ENCODE data around the gene CCDC197. TPM values are rescaled to one million over a fixed set of nuclear protein-coding genes. Genes with fewer than 3 reads are reported as not detected.

CCDC197 gene
- polyA plus RNA-seq, 1 donor = 0.13 TPM

- DNase-seq (ENCODE audit: low read depth) = no peak
Observed at GRCh38 chr14:94024549-94024948, 27.4 kb downstream of the CCDC197 start.

GRCh38 chr14:94025720-94026119, 28.6 kb downstream of the CCDC197 start:
- no peak for DNase-seq (ENCODE audit: low read depth)

- DNase-seq (ENCODE audit: low read depth) = peak; percentile 95
Observed at GRCh38 chr14:94026173-94026888, 29.2 kb downstream of the CCDC197 start, which contains the start of gene OTUB2. TSS of gene OTUB2 (plus strand) at chr14:94026340. CDS start at chr14:94026538, 198 bp downstream.

- DNase-seq (ENCODE audit: low read depth) = no peak
Observed at GRCh38 chr14:94026889-94027469, 29.9 kb downstream of the CCDC197 start.

DNA sequence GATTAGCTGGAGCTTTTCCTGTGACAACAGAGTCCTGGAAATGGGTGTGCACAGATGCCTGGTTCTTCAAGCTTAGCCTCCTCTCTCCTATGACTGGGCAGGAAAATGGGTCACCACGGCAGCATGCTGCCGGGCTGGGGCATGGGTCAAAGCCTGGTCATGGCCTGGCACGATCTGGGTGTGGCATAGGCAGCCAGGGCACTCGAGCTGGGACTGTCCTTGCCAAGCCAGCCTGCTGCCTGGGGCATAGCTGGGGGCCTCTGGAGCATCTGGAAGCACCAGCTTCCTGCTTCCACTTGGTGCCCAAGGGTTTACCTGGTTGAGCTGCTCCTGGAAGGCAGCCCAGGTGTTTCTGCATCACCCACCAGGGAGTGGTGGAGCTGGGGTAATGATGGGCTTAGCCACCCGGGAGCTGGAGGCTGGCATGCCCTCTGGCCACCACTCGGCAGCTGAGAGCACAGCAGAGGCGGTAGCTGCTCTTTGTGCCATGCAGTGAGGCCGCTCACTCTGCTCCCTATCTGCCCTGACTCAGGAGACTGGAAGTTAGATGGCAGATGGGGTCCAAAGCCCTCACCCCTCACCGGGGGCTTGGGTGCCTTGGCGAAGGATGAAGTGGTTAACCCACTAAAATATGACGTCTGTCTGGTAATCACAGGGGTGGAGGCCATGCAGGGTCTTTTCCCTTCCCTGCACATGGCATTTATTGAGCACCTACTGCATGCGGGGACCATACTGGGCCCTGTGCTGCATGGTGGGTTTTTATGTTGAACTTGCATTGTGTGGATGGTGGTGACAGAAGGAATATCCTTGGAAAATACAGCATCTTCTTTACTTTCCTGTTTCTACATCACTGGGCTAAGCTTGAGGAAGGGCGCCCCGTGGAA, 30.7 kb downstream of the CCDC197 start:
- no peak for DNase-seq (ENCODE audit: low read depth)

DNA sequence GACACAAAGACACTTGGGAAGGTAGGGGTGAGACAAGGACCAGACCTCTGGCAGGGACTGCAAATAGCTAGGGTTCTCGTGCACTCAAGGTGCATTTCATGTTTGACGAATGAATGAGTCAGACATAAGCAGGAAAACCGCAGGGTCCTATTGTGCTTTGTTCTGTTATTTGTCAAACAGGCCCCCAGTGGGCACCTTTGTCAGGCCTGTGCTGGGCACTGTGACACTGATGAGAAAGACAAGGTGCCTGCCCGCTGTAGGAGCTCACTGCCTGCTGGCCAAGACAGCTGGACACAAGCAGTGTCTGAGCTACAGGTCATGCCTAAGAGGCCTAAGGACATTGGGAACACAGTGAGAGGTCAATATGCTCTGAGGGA, 31.3 kb downstream of the CCDC197 start:
- DNase-seq (ENCODE audit: low read depth) = no peak

GRCh38 chr14:94029265-94029664, 32.2 kb downstream of the CCDC197 start:
- DNase-seq (ENCODE audit: low read depth) = no peak

DNA sequence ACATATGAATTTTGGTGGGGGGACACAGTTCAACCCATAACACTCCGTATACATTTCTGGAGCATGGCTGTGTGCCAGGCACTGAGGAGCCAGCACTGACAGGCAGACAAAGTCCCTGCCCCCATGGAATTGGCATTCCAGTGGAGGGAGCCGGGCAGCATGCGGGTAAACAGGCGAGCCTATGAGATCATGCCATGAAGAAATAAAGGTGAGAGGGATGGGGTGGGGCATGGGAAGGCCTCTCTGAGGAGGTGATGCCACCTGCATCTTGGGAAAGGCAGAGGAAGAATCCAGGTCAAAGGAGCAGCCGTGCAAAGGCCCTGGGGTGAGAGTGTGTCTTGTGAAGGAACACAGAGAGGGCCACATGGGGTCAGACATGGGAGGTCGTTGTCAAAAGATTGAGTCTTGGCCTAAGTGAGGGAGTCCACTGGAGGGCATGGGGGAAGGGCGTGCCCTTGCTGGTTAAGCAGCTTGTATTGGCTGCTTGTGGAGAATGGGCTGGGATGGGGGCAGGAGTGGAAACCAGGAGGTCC, 32.6 kb downstream of the CCDC197 start:
- no peak for DNase-seq (ENCODE audit: low read depth)

GRCh38 chr14:94030571-94030970, 33.5 kb downstream of the CCDC197 start:
- no peak for DNase-seq (ENCODE audit: low read depth)

GRCh38 chr14:94031161-94031882, 34.2 kb downstream of the CCDC197 start:
- DNase-seq (ENCODE audit: low read depth) = no peak

GRCh38 chr14:94031883-94032279, 34.8 kb downstream of the CCDC197 start:
- no peak for DNase-seq (ENCODE audit: low read depth)

DNA sequence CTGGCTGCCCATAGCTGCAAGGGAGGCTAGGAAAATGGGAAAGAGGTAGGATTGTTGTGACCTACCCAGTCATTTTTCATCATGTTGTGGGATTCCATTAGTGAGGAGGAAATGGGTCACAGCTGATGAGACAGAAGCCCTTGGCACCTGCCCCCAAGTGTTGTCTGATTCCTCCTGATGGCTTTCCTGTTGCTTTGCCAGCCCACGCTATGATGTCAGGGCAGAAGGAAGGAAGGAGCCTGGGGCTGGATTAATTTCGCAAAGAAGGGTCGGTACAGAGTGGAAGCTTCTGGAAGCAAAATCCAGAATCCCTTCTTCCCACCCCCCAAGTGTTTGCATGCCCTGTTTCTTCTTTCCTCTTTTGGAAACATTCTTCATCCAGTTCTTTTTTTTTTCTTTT, 37.8 kb downstream of the CCDC197 start:
- no peak for DNase-seq (ENCODE audit: low read depth)

GRCh38 chr14:94036313-94037167, 39.4 kb downstream of the CCDC197 start:
- DNase-seq (ENCODE audit: low read depth) = peak; percentile 9

DNA sequence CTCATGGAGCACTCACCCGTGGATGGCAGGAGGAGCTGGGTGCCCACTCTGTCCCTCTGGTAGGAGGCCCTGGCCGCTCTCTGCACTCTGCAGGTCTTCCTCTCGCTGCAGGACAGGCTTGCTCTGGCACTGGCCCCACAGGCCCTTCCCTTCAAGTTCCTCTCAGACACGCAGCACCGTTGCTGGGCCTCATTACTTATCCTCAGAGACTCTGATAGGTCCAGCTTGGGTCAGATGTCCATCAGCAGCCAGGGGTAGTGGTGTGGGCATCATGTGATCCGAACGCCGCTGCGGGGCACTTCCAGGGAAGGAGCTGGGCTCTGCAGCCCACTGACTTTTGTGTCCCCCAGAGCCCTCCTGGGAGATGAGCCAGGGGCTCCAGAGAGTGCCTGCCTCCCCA, 40.9 kb downstream of the CCDC197 start:
- no peak for DNase-seq (ENCODE audit: low read depth)

DNA sequence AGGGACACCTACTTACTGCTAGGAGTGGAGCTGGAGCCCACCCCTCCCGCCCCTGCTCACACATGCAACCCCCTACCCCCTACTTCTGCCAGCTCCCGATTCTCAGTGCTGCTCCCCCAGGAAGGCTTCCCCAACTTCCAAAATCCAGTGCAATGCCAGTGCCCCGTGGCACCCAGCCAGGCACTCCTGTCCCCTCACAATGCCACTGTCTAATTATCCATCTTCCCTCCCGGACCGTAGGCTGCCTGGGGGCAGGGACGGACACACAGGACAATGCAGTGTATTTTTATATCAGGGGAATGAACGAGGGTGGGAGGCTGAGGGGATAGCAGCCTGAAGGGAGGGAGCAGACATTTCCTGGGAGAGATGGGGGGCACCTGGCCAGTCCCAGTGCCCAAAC, 41.4 kb downstream of the CCDC197 start:
- DNase-seq (ENCODE audit: low read depth) = no peak

- DNase-seq (ENCODE audit: low read depth) = no peak
Observed at GRCh38 chr14:94038921-94039629, 42.0 kb downstream of the CCDC197 start.

DNA sequence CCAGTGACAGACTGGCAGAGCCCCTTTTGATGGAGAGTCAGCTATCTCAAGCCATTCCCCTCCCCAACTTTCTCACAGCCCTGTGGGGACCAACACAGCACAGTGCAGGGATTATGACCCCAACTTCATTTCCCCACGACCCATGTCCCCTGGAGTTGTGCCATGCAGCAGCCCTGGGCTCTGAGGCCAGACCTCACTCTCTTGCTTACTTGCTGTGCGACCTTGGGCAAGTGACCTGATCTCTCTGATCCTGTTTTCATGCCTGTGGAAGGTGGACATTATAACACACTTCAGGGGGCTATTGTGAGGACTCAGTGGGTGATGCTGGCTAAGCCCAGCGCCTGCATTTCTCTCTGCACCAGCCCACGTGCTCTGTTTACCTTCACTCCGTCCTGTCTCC, 43.1 kb downstream of the CCDC197 start:
- DNase-seq (ENCODE audit: low read depth) = no peak

DNA sequence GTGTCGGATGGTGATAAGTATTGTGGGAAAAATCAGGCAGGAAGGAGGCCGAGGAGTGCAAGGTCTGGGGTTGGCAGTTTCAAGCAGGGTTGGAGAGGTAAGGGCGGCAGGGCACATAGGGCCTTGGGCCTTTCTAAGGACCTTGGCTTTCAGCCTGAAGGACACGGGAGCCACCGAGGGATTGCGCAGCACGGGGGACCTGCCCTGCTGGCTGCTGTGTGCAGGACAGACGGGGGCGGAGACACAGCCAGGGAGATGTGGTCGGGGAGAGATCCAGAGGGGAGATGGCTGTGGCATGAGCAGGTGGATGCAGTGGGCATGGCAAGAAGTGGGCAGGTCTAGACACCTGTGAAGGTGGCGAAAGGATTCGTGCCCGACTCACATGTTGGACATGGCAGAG, 43.7 kb downstream of the CCDC197 start:
- no peak for DNase-seq (ENCODE audit: low read depth)

DNA sequence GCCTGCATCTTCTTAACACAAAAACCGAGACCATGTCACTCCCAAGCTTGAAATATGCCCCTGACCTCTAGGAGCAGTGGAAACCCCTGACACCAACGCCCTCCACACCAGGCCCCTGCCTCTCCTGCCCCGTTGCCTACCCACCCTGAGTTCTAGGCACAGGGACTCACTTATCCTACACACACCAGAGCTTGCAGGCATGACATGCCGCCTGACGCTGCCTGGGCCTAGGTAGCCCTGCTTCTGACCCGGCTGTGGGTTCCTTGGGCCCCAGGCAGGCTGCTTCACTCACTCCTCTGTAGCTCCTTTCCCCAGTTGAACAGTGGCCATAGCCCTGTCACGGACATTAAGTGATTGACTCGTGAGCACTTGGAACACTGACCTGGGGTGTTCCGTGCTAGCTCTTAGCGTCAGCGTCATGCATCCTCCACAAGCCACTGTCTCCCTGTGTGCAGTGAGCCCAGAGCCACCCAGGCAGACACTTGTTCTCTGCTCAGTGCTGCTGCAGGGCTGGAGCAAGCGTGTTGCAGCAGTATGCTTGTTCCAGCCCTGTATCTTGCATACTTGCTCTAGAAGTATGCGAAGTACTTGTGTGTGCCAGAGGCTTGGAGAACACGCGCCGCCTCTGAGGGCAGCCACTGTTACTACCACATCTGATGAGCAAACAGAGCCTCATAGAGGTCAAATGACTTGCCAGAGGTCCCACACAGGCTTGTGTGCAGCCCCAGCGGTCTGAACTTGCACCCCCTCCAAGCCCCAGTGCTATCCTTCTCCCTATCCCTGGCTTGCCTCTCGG, 44.6 kb downstream of the CCDC197 start:
- peak; percentile 9 for DNase-seq (ENCODE audit: low read depth)
